Renal cortex interstitium (tissue), 11 donors: ENCODE measurements around the gene RNF6. TPM values are rescaled to one million over a fixed set of nuclear protein-coding genes. Genes with fewer than 3 reads are reported as not detected.

ENCODE experiments used
- DNase-seq, 11 donors: peaks; one replicate each; pipeline ENCODE4 v3.0.0-alpha.2; 2013; ENCODE audit warnings: low read depth in 9 of 11, low spot score in 4 of 11; ENCODE audit errors: extremely low read depth in 1 of 11
- polyA plus RNA-seq, 3 donors: library from polyadenylated mRNA; unstranded; fragments of 120-200 nt; gene quantifications; one replicate each; pipeline ENCODE4 v1.2.1, GENCODE V29; 2013; ENCODE audit not compliant: insufficient read length in 3 of 3

Gene RNF6
- polyA plus RNA-seq, 3 donors, result 33.4 to 38.6 (median 34.5) TPM

- peak; percentile 71 to 93 (median 87) for DNase-seq
These were observed 35.8 kb downstream of the RNF6 start for GRCh38 chr13:26186118-26186870.

GRCh38 chr13:26185720-26186117, 36.4 kb downstream of the RNF6 start:
- DNase-seq, result peak in 3 of 11 donors; percentile 2 to 6 (median 5)

- DNase-seq, result peak; percentile 10 to 68 (median 47)
These were observed 37.3 kb downstream of the RNF6 start for GRCh38 chr13:26184791-26185250.

GRCh38 chr13:26183416-26183815, 38.7 kb downstream of the RNF6 start:
- DNase-seq, result no peak

GRCh38 chr13:26179344-26179743, 42.8 kb downstream of the RNF6 start:
- DNase-seq, result no peak

- no peak for DNase-seq
These were observed 53.3 kb downstream of the RNF6 start for GRCh38 chr13:26168835-26169234.

GRCh38 chr13:26168237-26168814, 53.8 kb downstream of the RNF6 start:
- no peak for DNase-seq

GRCh38 chr13:26163812-26164211, 58.3 kb downstream of the RNF6 start:
- no peak for DNase-seq

Other genes with a start within 250 kb of the RNF6 start
- 10 to 100 TPM; 60.9 to 67.6 (median 65.5) TPM for gene SHISA2, start 170.3 kb downstream of the RNF6 start, polyA plus RNA-seq
- gene CDK8, start 31.8 kb upstream of the RNF6 start, polyA plus RNA-seq, result 10 to 100 TPM; 19.1 to 25.2 (median 23.5) TPM